HepG2 (cell line): ENCODE results near the gene ELF2. TPM values are rescaled to one million over a fixed set of nuclear protein-coding genes. Genes with fewer than 3 reads are reported as not detected.

Experiments
- ARID5B ChIP-seq: IDR thresholded peaks from 2 replicates; pipeline ENCODE4 v1.4.0; 2020; ENCODE audit warnings: mild to moderate bottlenecking, missing genetic modification reagents
- CREM ChIP-seq, 2 experiments: sonication (generic) in 1 of 2; formaldehyde crosslinking in 1 of 2; IDR thresholded peaks; 2 replicates each; pipeline versions ENCODE4 v1.4.0 to v1.6.1; 2016 to 2020; ENCODE audit warnings: antibody characterized with exemption in 1 of 2, mild to moderate bottlenecking in 1 of 2, missing genetic modification reagents in 1 of 2
- FOXA1 ChIP-seq, 2 experiments: fragments of 450-650 bp in 1 of 2; sonication (generic) in 1 of 2; formaldehyde crosslinking in 1 of 2; IDR thresholded peaks; 2 replicates each; pipeline versions ENCODE4 v1.4.0 to v1.6.1; 2016 to 2020; ENCODE audit warnings: missing genetic modification reagents in 1 of 2
- FOXP4 ChIP-seq: sonication (generic); formaldehyde crosslinking; IDR thresholded peaks from 2 replicates; pipeline ENCODE4 v1.4.0; 2020; ENCODE audit warnings: missing genetic modification reagents
- GATAD2A ChIP-seq: IDR thresholded peaks from 2 replicates; pipeline ENCODE4 v1.6.1; 2016
- KLF15 ChIP-seq: sonication (generic); formaldehyde crosslinking; IDR thresholded peaks from 2 replicates; pipeline ENCODE4 v1.8.1; 2023; ENCODE audit warnings: borderline replicate concordance, mild to moderate bottlenecking, inconsistent platforms, missing genetic modification reagents, mixed read lengths
- PLRG1 ChIP-seq: fragments of 450-650 bp; conservative IDR thresholded peaks from 2 replicates; pipeline ENCODE4 v1.6.1; 2016
- SOX6 ChIP-seq, 2 experiments: fragments of 450-650 bp in 1 of 2; sonication (generic) in 1 of 2; formaldehyde crosslinking in 1 of 2; IDR thresholded peaks; 2 replicates each; pipeline versions ENCODE4 v1.4.0 to v1.6.1; 2017 to 2020; ENCODE audit warnings: antibody characterized with exemption in 1 of 2, mild to moderate bottlenecking in 1 of 2, missing genetic modification reagents in 1 of 2
- ZHX1 ChIP-seq: sonication (generic); formaldehyde crosslinking; IDR thresholded peaks from 2 replicates; pipeline ENCODE4 v1.8.1; 2022; ENCODE audit warnings: low read depth, mild to moderate bottlenecking, missing genetic modification reagents
- ZMYM2 ChIP-seq: sonication (generic); formaldehyde crosslinking; IDR thresholded peaks from 2 replicates; pipeline ENCODE4 v1.8.0; 2022; ENCODE audit warnings: mild to moderate bottlenecking, missing genetic modification reagents
- ZNF142 ChIP-seq: sonication (generic); formaldehyde crosslinking; IDR thresholded peaks from 2 replicates; pipeline ENCODE4 v1.4.0; 2020; ENCODE audit warnings: missing genetic modification reagents
- ZNF792 ChIP-seq: IDR thresholded peaks from 2 replicates; pipeline ENCODE4 v1.6.1; 2016
- ZSCAN21 ChIP-seq: sonication (generic); formaldehyde crosslinking; IDR thresholded peaks from 2 replicates; pipeline ENCODE4 v1.8.0; 2022; ENCODE audit warnings: mild to moderate bottlenecking, missing genetic modification reagents, moderate library complexity, borderline replicate concordance
- polyA plus RNA-seq, 8 experiments: library from polyadenylated mRNA; depleted of rRNA in 3 of 8; stranded (reverse) in 7 of 8; unstranded in 1 of 8; fragments of >200 nt; fragmentation: Illumina TruSeq in 4 of 8; extraction: Trizol in 4 of 8; gene quantifications; 2 replicates each; pipeline versions ENCODE4 v1.2.1 to v1.2.3, GENCODE V29; 2011 to 2016; ENCODE audit warnings: low read depth in 4 of 8, missing spikeins in 1 of 8, mixed read lengths in 1 of 8; ENCODE audit not compliant: insufficient read depth in 1 of 8
- total RNA-seq, 5 experiments: library from RNA; depleted of rRNA; stranded (reverse); fragments of >200 nt; fragmentation: Illumina TruSeq; extraction: Trizol; gene quantifications; 2 replicates each; pipeline ENCODE4 v1.2.3, GENCODE V29; 2016; ENCODE audit warnings: low read depth in 1 of 5

Gene ELF2
- total and polyA plus RNA-seq, 2 of the 13 experiments (the other 11 are each of a cell fraction or from before 2014, with no cell fraction given): 28.6 to 35.4 TPM

GRCh38 chr4:139153411-139154133 is 23.4 kb downstream of the ELF2 start (continued):
- TF ChIP-seq CREM (IDR thresholded peaks at IDR 0.05) (peak; percentile 12; the same call in 1 of the 2 replicates), CREM (CRISPR knock-in tag; IDR thresholded peaks at IDR 0.05) (no peak), ZSCAN21 (CRISPR knock-in tag) (no peak), FOXP4 (CRISPR knock-in tag) (0 out of 2 replicates have a peak, but pooled peaks have one; percentile 19), KLF15 (CRISPR knock-in tag) (no peak), ZMYM2 (CRISPR knock-in tag) (no peak), PLRG1 (no peak), SOX6 (IDR thresholded peaks at IDR 0.05) (no peak), SOX6 (CRISPR knock-in tag; IDR thresholded peaks at IDR 0.05) (peak; percentile 78), FOXA1 (IDR thresholded peaks at IDR 0.05) (peak; percentile 84), FOXA1 (CRISPR knock-in tag; IDR thresholded peaks at IDR 0.05) (peak; percentile 90), ZNF142 (CRISPR knock-in tag) (no peak), GATAD2A (CRISPR knock-in tag) (peak; percentile 55), ZNF792 (CRISPR knock-in tag) (no peak), ZHX1 (CRISPR knock-in tag) (no peak), ARID5B (CRISPR knock-in tag) (peak; percentile 70)
